ENCODE data around the gene ARHGEF12. TPM values are rescaled to one million over a fixed set of nuclear protein-coding genes. Genes with fewer than 3 reads are reported as not detected.

Gene ARHGEF12
- total RNA-seq, 4 donors from 2014 or later, result 99.7 to 135 (median 112) TPM

DNA sequence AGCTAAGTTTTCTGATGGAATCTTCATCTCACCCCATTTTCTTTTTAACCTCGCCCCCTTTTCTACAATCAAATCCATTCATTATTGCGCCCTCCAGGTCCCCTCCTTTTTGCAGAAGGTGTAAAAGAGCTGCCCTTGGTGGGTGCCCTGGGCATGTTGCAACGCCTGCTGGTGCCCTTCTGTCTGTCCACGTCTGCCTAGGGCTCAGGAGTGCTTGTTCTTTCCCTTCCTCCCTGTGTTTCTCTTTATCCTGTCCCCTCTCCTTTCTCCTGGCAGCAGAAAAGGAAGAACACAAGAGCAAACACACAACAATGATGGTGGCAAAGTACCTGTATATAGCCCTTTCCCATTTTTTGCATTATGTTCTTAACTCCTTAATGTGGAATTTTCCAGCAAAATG is 17.3 kb upstream of the ARHGEF12 start:
- WGBS, 2 donors (ENCODE audit: low coverage in 1 of 2), result 89 to 92% methylated on average over 3 to 4 of the region's 4 CpGs
- H3K4me3 ChIP-seq, result no peak overlapping the region
- H3K4me1 ChIP-seq, result peaks cover 0 to 21% (median 9%) of the 10 kb centered on the region in 3 donors
- no peak for TF ChIP-seq POLR2AphosphoS5 (IDR thresholded peaks at IDR 0.05)
- TF ChIP-seq EP300 (IDR thresholded peaks at IDR 0.05), result no peak
- TF ChIP-seq POLR2A (IDR thresholded peaks at IDR 0.05), result no peak
- TF ChIP-seq CTCF (IDR thresholded peaks at IDR 0.05), result no peak
- ATAC-seq, result no peak
- H3K27me3 ChIP-seq, result no peaks in the 10 kb centered on the region
- H3K36me3 ChIP-seq, result no peaks in the 10 kb centered on the region
- H3K27ac ChIP-seq, result no peak overlapping the region
- H3K9me3 ChIP-seq, result no peaks in the 10 kb centered on the region

DNA sequence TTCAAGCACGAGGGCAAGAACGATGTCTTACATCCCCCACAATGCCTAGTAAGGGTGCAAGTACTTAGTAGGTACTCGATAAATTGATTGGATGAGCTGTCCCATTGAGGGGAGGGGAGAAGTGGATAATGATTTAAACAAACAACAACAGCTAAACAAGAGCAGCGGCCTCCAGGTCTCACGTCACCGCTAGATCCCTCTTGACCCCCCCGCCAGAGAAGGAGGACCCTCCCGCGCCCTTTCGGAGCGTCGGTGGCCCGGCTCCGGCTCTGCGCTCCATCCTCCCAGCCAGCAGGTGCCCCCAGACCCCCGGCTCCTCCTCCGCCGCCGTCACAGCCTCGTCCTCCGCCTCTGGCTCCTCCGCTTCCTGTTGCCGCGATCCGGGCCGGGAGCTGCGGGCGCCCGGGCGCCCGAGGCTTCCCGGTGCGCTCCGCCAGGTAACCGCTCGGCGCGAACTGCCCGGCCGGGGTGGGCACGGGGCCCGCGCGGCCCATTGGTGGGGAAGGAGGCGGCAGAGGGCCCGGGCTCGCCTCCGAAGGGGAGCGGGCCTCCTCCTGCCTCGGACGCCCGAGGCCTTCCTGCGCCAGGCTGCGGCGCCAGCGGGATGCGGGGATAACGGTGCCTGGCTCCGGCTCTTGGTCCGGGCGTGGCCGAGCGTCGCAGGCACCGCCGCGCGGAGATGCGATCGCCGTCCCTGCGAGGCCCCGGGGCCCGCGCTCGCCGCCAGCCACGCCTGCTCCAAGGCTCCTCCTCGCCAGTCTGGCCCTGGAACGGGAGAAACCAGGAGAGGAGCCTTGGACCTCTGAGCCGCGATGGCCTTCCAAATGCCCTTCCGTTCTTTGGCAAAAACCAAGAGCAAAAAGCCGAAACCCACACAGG is 11.0 kb upstream of the ARHGEF12 start, which contains the start of gene TLCD5:
TSS of gene TLCD5 (plus strand) at position 368 of the 879 bp plus-strand sequence. CDS start 2,143 bp downstream, outside the sequence.
- peak; percentile 82 for ATAC-seq
- Histone ChIP-seq H3K27ac (peak within 1 kb of the TSS; percentile 84 to 96 (median 92)), H3K4me1 (peaks cover 6 to 33% (median 6%) of the 10 kb centered on the region in 3 donors), H3K9me3 (no peaks in the 10 kb centered on the region), H3K4me3 (peak within 1 kb of the TSS; percentile 79 to 87), H3K27me3 (no peaks in the 10 kb centered on the region), H3K36me3 (peaks cover 0 to 6% of the 10 kb centered on the region in 2 donors)
- TF ChIP-seq CTCF (IDR thresholded peaks at IDR 0.05) (peak in 2 of 4 experiments; percentile 11 to 28), POLR2AphosphoS5 (IDR thresholded peaks at IDR 0.05) (peak; percentile 43), POLR2A (IDR thresholded peaks at IDR 0.05) (peak; percentile 76 to 83), EP300 (IDR thresholded peaks at IDR 0.05) (no peak)
- WGBS, 2 donors (ENCODE audit: low coverage in 1 of 2), result 1 to 3% methylated on average over 10 to 15 of the region's 84 CpGs

DNA sequence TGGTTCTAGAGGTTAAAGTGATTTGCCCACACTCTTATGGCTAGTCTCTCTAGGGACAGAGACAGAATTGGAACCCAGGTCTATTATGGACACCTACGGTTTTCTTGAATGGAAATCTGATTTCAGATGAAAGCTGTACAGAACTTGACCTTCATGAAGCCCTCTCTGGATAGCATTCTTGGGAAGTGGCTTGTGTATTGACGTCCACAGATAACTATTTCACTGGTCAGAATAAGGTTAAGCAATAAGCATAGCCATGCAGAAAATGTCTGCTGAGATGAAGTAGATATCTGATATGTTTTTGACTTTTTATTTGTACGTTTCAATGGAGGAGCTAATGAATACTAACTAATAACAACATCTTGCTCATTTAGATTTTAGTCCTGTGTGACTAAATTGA is 10.0 kb upstream of the ARHGEF12 start:
- Histone ChIP-seq H3K4me3 (peak overlapping the region in 1 of 2 donors; percentile 79), H3K4me1 (peaks cover 6 to 34% (median 6%) of the 10 kb centered on the region in 3 donors), H3K9me3 (no peaks in the 10 kb centered on the region), H3K27me3 (no peaks in the 10 kb centered on the region), H3K36me3 (peaks cover 0 to 17% of the 10 kb centered on the region in 2 donors), H3K27ac (peak overlapping the region; percentile 27 to 96 (median 92))
- 38 to 53% methylated on average over 2 to 3 of the region's 3 CpGs for whole genome bisulfite sequencing, 2 donors (ENCODE audit: low coverage in 1 of 2)
- peak; percentile 25 for ATAC-seq
- peak; percentile 47 for TF ChIP-seq POLR2AphosphoS5 (IDR thresholded peaks at IDR 0.05)
- TF ChIP-seq CTCF (IDR thresholded peaks at IDR 0.05), result no peak

- Histone ChIP-seq H3K4me1 (peaks cover 6 to 41% (median 11%) of the 10 kb centered on the region in 3 donors), H3K27me3 (no peaks in the 10 kb centered on the region), H3K4me3 (no peak overlapping the region), H3K36me3 (peaks cover 0 to 20% of the 10 kb centered on the region in 2 donors), H3K27ac (peak overlapping the region in 3 of 4 donors; percentile 27 to 96 (median 33)), H3K9me3 (no peaks in the 10 kb centered on the region)
- TF ChIP-seq EP300 (IDR thresholded peaks at IDR 0.05) (no peak), POLR2AphosphoS5 (IDR thresholded peaks at IDR 0.05) (no peak), CTCF (IDR thresholded peaks at IDR 0.05) (no peak), POLR2A (IDR thresholded peaks at IDR 0.05) (no peak)
- WGBS, 2 donors (ENCODE audit: low coverage in 1 of 2), result 31 to 45% methylated on average over 4 of the region's 4 CpGs
- ATAC-seq, result no peak
Observed at GRCh38 chr11:120326845-120327281, 9.3 kb upstream of the ARHGEF12 start.
